BJ (cell line): ENCODE measurements around the gene RNF19B. TPM values are rescaled to one million over a fixed set of nuclear protein-coding genes. Genes with fewer than 3 reads are reported as not detected.
A peak's percentile ranks its signal among the peaks of the same experiment; 100 is the strongest.

Source experiments
- CTCF ChIA-PET: fragments of 350-600 bp; formaldehyde crosslinking; extraction: SDS; loops from one replicate; lab custom pipeline; 2021; ENCODE audit warnings: antibody characterized with exemption, inconsistent platforms; lab: Yijun Ruan, JAX
- POLR2A ChIA-PET: fragments of 300-600 bp; sonication (Branson Sonifier 250); formaldehyde crosslinking; extraction: SDS; loops from one replicate; lab custom pipeline; 2021; ENCODE audit warnings: antibody characterized with exemption; lab: Charles Lee
- DNase-seq: peaks from one replicate; pipeline ENCODE4 v3.0.0-alpha.2; 2011; ENCODE audit warnings: low read depth
- H3K27me3 ChIP-seq: 2 replicates; pipeline ENCODE4 v1.6.0; 2011; ENCODE audit warnings: low read length; ENCODE audit not compliant: control insufficient read depth, insufficient read depth
- H3K36me3 ChIP-seq: 2 replicates; pipeline ENCODE4 v1.5.1; 2011; ENCODE audit warnings: low read length; ENCODE audit not compliant: control insufficient read depth, insufficient read depth
- H3K4me3 ChIP-seq: 2 replicates; pipeline ENCODE4 v1.5.1; 2011; ENCODE audit warnings: low read depth, mild to moderate bottlenecking, control low read depth, low read length
- CTCF ChIP-seq: IDR thresholded peaks from 2 replicates; pipeline ENCODE4 v1.5.1; 2011; ENCODE audit warnings: low read depth, mild to moderate bottlenecking, control low read depth, inconsistent platforms, low read length, moderate library complexity; ENCODE audit not compliant: insufficient read depth
- polyA minus RNA-seq: library from RNA; depleted of rRNA, polyadenylated mRNA; stranded (reverse); fragments of >200 nt; gene quantifications from 2 replicates; pipeline ENCODE4 v1.2.3, GENCODE V29; 2011; rRNA and poly(A)+ RNA removed
- polyA plus RNA-seq: library from polyadenylated mRNA; depleted of rRNA; stranded (reverse); fragments of >200 nt; gene quantifications from 2 replicates; pipeline ENCODE4 v1.2.3, GENCODE V29; 2011; rRNA removed

RNF19B gene
- polyA plus RNA-seq = 7.7 and 8.2 TPM in 2 replicates
- 8.2 and 10.8 TPM in 2 replicates for polyA minus RNA-seq

DNA sequence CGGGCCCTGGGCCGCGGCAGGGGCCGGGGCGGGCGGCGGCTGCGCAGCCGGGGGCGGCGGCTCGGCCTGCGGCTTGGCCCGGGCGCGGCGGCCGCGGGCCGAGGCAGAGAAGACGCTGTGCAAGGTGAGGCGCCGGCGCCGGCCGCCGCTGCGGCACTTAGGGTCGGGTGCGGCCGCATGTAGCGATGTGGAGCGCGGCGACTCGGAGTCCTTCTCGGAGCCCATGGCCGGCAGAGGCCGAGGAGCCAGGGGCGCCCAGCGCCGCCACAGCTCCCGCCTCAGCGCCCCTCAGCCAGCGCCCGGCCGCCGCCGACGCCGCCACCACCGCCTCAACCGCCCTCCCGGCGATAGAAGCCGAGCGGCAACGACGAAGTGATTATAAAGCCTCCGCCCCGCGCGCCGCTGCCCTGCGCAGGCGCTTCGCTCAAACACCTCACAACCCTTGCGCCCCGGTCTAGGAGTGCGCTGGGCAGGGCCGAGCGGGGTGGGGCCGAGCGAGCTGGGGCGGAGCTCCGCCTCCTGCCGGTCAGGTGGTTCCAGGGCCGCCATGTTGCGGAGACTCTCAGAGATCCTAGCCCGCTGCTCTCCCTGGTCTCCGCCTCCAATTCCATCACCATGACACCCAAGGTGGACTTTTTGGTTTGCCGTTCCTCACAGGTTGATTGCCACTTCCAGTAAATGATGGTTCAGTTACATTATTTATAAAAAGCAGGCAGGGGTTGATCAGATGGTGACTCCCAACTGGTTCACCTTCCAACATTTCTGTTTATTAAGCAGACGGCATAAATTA is at the start of gene RNF19B:
Gene RNF19B, minus strand, starts transcription at position 349 of the 790 bp plus-strand sequence. Its CDS starts 124 bp downstream, at position 225.
- no peak for TF ChIP-seq CTCF
- ChIA-PET CTCF (interaction anchor here (0.7 to 1.8 kb wide), 5 partner anchors 12 to 43 kb away, joined by 3 to 10 read pairs (median 3); no protein-coding TSS in a partner anchor), POLR2A (interaction anchor here (0.6 kb wide), 1 partner anchor 11 kb away, joined by 6 read pairs; no protein-coding TSS in a partner anchor)

DNA sequence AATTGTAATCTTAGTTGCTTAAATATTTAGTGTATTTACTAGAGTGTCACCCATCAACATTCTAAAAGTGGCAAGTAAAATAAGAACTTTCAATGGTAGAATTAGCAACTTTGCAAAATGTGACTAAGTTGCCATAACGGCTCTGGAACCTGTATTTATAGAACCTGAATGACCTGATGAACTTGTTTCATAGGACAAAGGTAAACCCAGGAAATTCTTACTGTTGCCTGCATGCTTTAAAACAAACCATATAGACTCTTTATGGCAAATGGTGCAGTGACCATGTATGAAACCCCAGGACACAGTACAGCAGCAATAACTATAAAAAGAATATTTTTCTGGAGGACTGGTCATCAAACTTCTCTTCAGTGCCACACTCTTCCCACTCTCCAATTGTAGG is 49.2 kb upstream of the RNF19B start:
- Histone ChIP-seq H3K36me3 (peaks cover 15% of the 10 kb centered on the region), H3K4me3 (no peak overlapping the region), H3K27me3 (no peaks in the 10 kb centered on the region)
- CTCF ChIA-PET = no interaction called here
- no peak for TF ChIP-seq CTCF
- no peak for DNase-seq
- POLR2A ChIA-PET = no interaction called here

More for the DNA sequence above, at the start of gene RNF19B:
- Histone ChIP-seq H3K4me3 (peak within 1 kb of the TSS; percentile 87), H3K36me3 (no peaks in the 10 kb centered on the region), H3K27me3 (no peaks in the 10 kb centered on the region)
- peak; percentile 63 for DNase-seq

- H3K4me3 ChIP-seq = no peak overlapping the region
- ChIA-PET POLR2A (no interaction called here), CTCF (no interaction called here)
- peaks cover 8% of the 10 kb centered on the region for H3K36me3 ChIP-seq
- no peak for TF ChIP-seq CTCF
- H3K27me3 ChIP-seq = no peaks in the 10 kb centered on the region
- no peak for DNase-seq
Measured at GRCh38 chr1:33012165-33012564, 47.6 kb upstream of the RNF19B start.

DNA sequence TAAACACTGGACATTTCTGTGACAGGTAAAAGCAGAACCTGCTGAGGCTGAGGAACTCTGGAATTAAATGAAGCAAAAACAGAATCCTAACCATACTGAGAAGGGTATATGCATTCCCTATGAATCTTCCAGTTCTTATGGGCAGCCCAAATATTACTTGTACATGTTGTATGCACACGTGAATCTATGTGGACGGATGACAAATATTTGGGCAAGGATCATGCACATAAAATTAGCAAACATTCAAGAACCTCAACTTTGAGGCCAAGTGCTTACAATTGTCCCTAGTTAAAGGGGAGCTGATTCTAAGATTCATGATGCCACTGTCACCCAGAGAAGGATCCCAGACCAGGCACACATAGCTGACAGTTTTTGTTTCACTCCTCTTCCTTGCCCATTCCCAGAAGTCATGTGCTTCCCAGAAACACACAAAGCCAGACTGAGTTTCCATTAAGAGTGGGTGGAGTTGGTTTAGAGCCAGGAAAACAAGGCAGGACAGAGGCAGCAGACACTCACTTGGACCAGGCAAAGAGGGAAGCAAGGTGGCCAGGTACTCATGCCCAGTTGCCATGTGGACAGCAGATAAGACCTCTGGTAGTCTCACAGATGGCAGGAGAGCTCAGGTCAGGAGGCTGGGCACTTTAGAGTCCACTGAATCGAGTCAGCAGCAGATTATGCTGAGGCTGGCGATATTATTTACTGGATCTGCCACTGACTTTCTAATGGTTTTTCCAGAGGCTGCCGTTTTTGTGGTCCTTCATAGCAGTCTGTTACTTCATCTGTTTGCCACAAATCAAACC is 46.5 kb upstream of the RNF19B start:
- CTCF ChIA-PET = interaction anchor here (0.7 to 8.6 kb wide), 3 partner anchors 71 to 126 kb away, joined by 3 to 132 read pairs (median 5); no protein-coding TSS in a partner anchor
- Histone ChIP-seq H3K36me3 (peaks cover 7% of the 10 kb centered on the region), H3K4me3 (no peak overlapping the region), H3K27me3 (no peaks in the 10 kb centered on the region)
- DNase-seq = no peak
- no peak for TF ChIP-seq CTCF
- POLR2A ChIA-PET = no interaction called here

DNA sequence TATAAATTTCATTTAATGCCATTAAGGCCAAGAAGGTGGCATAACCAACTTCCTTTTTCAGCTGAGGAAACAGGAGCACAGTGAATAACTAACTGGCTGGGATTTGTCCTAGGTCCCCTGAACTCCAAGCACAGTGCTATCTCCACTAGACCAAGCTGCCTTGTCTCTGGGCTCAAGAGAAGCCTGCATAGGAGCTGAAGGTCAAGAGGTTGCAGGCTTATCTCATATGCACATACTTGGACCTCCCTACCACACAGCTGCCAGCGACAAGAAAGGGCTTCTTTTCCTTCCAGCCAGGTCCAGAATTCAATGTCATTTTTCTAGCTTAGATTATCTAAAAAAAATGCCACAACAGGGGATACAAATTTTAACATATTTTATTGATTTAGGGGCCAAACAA is 45.0 kb upstream of the RNF19B start:
- no peak for DNase-seq
- POLR2A ChIA-PET = no interaction called here
- no peak for TF ChIP-seq CTCF
- Histone ChIP-seq H3K27me3 (no peaks in the 10 kb centered on the region), H3K36me3 (peaks cover 7% of the 10 kb centered on the region), H3K4me3 (no peak overlapping the region)
- CTCF ChIA-PET = interaction anchor here (1.0 to 8.6 kb wide), 5 partner anchors 10 to 77 kb away, joined by 3 to 132 read pairs (median 5); no protein-coding TSS in a partner anchor
